Body of pancreas (tissue), 4 donors: ENCODE measurements around the gene RRM2.
A peak's percentile ranks its signal among the peaks of the same experiment; 100 is the strongest.

Experiments
- POLR2A ChIP-seq, 3 donors: fragments of 450-650 bp; IDR thresholded peaks; one replicate each; pipeline ENCODE4 v1.6.1; 2016; ENCODE audit warnings: antibody characterized with exemption in 3 of 3, mild to moderate bottlenecking in 2 of 3
- TF ChIP-seq, protein P1 (sequence below), 7 experiments: fragments of 450-650 bp in 4 of 7; fragments of 200-600 bp in 3 of 7; sonication (generic) in 3 of 7; IDR thresholded peaks; one replicate each; pipeline ENCODE4 v1.5.1; 2016 to 2019; ENCODE audit warnings: antibody characterized with exemption in 7 of 7

DNA sequence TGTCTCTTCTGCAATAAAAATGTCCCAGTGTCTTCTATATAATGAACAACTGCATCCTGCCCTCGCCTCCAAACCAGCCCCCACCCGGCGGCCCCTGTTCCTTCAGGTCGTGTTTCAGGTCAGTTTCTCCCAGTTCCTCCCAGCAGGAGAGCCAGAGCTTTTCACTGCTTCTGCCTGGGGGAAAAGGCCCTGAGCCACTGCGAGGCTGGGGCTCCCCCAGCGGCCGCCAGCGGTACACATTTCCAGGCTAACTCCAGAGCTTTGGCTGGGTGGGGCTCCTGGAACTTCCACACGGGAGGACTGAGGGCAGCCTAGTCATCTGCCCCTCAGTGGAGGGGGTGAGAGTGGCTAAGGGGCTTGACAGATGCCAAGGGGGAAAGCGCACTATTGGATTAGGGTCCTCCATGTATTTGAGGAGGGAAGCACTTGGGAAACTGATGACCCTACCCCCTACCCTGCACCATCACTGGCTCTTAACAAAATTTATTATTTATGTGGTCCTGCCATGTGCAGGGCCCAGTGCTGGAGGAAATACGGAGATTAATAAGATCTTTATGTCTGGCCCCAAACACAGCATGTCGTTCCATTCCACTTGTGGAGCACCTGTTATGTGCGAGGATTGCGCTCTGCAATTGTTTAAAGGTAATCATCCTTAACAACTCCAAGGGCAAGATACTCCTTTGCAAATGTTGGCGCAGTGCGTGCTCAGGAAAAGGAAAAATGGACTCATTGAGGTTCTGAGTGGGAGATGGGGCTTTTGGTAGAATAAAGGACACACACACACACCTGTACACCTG, 25.0 kb upstream of the RRM2 start:
- TF ChIP-seq, protein P1, sequence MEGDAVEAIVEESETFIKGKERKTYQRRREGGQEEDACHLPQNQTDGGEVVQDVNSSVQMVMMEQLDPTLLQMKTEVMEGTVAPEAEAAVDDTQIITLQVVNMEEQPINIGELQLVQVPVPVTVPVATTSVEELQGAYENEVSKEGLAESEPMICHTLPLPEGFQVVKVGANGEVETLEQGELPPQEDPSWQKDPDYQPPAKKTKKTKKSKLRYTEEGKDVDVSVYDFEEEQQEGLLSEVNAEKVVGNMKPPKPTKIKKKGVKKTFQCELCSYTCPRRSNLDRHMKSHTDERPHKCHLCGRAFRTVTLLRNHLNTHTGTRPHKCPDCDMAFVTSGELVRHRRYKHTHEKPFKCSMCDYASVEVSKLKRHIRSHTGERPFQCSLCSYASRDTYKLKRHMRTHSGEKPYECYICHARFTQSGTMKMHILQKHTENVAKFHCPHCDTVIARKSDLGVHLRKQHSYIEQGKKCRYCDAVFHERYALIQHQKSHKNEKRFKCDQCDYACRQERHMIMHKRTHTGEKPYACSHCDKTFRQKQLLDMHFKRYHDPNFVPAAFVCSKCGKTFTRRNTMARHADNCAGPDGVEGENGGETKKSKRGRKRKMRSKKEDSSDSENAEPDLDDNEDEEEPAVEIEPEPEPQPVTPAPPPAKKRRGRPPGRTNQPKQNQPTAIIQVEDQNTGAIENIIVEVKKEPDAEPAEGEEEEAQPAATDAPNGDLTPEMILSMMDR (IDR thresholded peaks at IDR 0.05) = peak; percentile 89 to 96 (median 92)
- TF ChIP-seq POLR2A (IDR thresholded peaks at IDR 0.05) = no peak
